ENCODE measurements around the gene FANCE.

Gene FANCE, protein sequence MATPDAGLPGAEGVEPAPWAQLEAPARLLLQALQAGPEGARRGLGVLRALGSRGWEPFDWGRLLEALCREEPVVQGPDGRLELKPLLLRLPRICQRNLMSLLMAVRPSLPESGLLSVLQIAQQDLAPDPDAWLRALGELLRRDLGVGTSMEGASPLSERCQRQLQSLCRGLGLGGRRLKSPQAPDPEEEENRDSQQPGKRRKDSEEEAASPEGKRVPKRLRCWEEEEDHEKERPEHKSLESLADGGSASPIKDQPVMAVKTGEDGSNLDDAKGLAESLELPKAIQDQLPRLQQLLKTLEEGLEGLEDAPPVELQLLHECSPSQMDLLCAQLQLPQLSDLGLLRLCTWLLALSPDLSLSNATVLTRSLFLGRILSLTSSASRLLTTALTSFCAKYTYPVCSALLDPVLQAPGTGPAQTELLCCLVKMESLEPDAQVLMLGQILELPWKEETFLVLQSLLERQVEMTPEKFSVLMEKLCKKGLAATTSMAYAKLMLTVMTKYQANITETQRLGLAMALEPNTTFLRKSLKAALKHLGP

GRCh38 chr6:35452183-35453090, at the start of gene FANCE:
FANCE (plus strand) TSS chr6:35452338; CDS start chr6:35452546, 208 bp downstream.
- no peak for DNase-seq (ENCODE audit: low read depth, low spot score)

DNA sequence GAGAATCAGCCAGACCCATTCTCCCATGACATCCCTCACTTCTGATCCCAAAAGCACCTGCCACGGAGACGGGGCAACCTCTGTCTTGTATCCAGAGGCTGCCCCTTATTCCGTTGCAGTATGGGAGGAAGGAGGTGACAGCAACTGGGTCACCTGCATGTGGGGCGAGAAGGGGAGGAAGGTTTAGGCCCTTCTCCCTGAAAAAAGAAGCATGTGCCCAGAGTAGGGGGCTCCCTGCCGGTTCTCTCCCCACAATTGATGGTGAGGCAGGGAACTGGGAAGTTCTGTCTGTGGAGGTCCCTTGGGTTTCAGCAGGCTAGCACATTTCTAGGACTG, 49.3 kb upstream of the FANCE start:
- DNase-seq (ENCODE audit: low read depth, low spot score) = no peak

GRCh38 chr6:35403544-35404442, 48.3 kb upstream of the FANCE start:
- DNase-seq (ENCODE audit: low read depth, low spot score) = no peak

GRCh38 chr6:35406711-35407485, 45.2 kb upstream of the FANCE start:
- no peak for DNase-seq (ENCODE audit: low read depth, low spot score)

GRCh38 chr6:35409245-35409644, 42.9 kb upstream of the FANCE start:
- DNase-seq (ENCODE audit: low read depth, low spot score) = no peak

DNA sequence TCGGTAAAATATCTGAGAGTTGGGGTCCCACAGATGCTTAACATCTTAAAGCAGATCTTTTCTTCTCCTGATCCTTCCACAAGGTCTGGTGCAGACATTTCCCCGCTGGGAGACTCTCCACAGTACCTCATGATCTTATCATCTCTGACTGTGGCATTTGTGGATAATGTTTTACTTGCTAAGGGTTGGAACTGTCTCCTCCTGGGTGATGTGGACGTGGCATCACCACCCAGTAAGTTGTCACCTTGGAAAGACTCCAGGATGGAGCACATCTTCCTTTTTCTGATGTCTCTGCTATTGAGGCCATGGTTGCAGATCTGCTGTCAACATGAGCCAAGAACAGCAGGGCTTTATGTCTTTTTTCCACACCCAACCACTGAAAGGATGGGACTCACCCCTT, 42.0 kb upstream of the FANCE start:
- no peak for DNase-seq (ENCODE audit: low read depth, low spot score)

GRCh38 chr6:35411066-35411465, 41.1 kb upstream of the FANCE start:
- DNase-seq (ENCODE audit: low read depth, low spot score) = no peak

GRCh38 chr6:35412102-35412501, 40.0 kb upstream of the FANCE start:
- no peak for DNase-seq (ENCODE audit: low read depth, low spot score)

DNA sequence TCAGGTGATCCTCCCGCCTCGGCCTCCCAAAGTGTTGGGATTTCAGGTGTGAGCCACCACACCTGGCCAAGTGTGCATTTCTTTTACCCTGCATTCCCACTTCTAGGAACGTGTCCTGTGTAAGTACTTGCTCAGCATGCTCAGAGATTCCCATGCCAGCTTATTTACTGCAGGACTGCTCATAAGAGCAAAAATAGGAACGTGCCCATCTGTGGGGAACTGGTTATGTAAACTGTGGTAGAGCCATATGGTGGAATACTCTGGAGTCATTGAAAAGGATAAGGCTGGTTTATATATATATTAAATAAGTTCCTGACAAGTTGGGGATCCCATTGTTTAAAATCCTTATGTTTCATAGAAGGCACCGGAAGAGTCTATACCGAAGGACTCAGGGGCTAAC, 38.2 kb upstream of the FANCE start:
- DNase-seq (ENCODE audit: low read depth, low spot score) = no peak

DNA sequence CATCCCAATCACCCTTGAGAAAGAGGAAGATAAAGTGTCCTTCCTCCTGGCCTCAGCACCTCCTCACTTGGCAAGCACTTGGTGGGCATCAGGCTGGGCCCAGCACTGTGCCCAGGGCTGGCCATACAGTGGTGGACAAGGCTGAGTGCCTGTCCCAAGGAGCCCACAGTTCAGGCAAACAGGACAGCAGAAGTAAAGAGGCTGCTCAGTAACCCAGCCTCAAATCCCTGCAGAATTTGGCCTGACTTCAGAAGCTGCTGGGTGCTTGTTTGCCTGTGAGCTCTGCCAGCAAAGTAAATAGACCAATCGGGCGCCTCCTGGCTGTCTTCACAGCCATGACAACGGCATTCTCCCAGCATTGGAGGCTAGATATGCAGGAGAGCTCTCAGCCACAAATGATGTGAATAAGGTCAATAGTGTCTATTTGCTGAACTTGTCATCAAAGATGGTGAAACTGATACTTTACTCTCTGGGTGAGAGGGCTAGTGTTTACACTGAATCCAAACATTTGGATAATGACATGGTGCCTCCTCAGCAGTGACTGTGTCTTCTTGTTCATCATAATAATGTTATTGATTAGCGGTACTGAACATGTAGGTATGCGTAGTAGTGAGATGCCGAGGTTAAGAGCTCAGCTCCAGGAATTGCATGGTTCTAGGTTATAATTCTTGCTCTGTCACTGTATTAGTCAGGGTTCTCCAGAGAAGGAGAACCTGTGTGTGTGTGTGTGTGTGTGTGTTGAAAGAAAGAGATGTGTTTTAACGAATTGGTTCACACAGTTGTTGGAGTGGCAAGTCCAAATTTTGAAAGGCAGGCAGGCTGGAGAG, 36.9 kb upstream of the FANCE start:
- no peak for DNase-seq (ENCODE audit: low read depth, low spot score)

GRCh38 chr6:35417979-35418661, 34.0 kb upstream of the FANCE start:
- DNase-seq (ENCODE audit: low read depth, low spot score) = no peak

DNA sequence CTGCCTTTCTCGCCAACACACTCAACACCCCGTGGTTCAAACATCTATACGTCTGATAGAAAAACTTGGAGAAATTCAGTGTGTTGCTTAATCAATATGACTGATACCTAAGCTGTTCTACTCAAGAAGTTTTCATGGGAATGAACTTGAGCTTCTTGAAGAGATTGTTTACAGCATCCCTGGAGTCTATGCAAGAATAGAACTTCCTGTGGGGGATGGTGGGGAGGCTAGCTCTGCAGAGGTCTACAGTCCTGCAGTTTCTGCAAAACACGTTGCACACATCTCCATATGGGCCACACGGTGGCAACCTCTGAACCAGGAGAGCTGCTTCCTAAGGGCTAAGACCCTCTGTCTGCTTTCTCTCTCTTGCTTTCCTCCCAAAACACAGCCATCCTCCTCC, 32.7 kb upstream of the FANCE start:
- no peak for DNase-seq (ENCODE audit: low read depth, low spot score)

DNA sequence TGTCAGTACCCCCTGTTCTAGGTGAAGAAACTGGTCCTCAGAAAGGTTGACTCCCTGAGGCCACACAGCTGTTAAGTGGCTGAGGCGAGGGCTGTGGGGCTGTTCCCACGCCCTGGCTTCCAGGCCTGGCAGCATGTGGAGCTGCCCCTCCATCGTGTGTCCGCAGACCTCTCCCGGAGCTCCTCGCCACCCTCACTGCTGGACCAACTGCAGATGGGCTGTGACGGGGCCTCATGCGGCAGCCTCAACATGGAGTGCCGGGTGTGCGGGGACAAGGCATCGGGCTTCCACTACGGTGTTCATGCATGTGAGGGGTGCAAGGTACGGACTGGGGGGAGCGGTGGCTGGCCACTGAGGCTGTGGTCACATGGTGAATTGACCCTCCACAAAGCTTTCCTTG, 32.2 kb upstream of the FANCE start:
- DNase-seq (ENCODE audit: low read depth, low spot score) = no peak

GRCh38 chr6:35425284-35425683, 26.9 kb upstream of the FANCE start:
- no peak for DNase-seq (ENCODE audit: low read depth, low spot score)

DNA sequence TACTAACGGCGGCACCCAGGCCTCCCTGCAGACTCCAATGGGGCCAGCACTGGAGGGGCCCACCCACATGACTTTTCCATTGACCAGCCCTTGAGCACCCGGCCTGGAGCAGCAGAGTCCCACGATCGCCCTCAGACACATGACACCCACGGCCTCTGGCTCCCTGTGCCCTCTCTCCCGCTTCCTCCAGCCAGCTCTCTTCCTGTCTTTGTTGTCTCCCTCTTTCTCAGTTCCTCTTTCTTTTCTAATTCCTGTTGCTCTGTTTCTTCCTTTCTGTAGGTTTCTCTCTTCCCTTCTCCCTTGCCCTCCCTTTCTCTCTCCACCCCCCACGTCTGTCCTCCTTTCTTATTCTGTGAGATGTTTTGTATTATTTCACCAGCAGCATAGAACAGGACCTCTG, 26.1 kb upstream of the FANCE start:
- no peak for DNase-seq (ENCODE audit: low read depth, low spot score)

GRCh38 chr6:35427435-35427834, 24.7 kb upstream of the FANCE start:
- DNase-seq (ENCODE audit: low read depth, low spot score) = no peak

GRCh38 chr6:35427851-35428321, 24.3 kb upstream of the FANCE start:
- no peak for DNase-seq (ENCODE audit: low read depth, low spot score)

DNA sequence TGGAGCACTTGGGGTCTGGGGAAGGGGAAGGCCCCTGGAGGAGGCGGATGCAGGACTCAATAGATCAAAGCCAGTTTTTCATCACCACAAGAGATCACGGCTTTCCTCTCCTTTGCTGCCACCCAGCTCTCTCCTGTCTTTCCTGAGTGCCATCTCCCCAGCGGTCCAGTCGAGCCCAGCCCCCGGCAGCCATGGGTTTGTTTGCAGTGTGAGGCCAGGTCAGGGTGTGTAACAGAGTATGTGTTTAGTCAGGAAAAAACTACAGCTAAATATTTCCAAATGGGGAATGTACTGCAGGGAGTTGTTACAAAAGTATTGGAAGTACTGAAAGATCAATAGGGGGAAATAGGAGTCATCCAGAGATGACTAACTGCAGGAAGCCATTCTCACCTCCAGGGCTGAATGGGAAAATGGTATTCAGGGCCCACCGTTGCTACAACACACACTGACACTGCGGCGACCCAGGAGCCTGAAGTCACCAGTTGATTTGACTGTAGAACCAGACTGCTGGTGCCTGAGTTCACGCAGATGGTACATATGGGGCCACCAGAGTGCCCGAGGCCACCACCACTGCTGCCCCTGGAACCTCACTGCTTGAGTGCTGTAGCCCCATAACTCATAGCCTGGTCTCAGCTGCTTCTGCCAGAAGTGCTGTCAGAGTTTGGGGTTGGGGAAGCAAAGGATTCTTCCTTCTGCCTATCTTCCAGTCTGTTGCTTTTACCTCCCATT, 23.6 kb upstream of the FANCE start:
- no peak for DNase-seq (ENCODE audit: low read depth, low spot score)

DNA sequence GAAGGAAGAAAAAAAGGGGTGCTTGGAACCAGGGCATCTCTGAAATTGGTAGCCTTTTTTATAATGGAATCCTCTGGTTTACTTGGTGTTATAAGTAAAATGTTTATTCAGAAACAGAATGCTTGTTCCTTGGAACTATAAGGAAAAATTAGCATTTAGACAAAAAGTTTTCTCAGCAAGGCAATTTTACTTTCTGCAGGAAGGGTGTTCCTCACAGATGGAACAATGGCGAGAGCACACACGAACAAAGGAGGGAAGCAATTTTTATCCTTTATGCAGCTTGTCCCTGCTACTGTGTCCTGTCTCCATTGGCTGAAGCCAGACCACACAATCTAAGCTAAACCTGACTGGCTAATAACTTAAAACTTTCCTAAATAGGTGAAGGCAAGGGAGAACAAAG, 22.7 kb upstream of the FANCE start:
- DNase-seq (ENCODE audit: low read depth, low spot score) = no peak

Measured in iPS DF 19.7 (cell line).